Mucosa of descending colon (tissue), 3 donors: ENCODE measurements around the gene CIAO3. TPM values are rescaled to one million over a fixed set of nuclear protein-coding genes. Genes with fewer than 3 reads are reported as not detected.
A peak's percentile ranks its signal among the peaks of the same experiment; 100 is the strongest.

Experiments used
- ATAC-seq: fragments of 200-7000 bp; cut with Tn5 transposase; one replicate; pipeline ENCODE4 v1.9.1; 2020; ENCODE audit warnings: mild to moderate bottlenecking, moderate library complexity
- DNase-seq, 3 donors: peaks; one replicate each; pipeline ENCODE4 v3.0.0-alpha.2; 2020
- H3K36me3 ChIP-seq: fragments of 200-600 bp; one replicate; pipeline ENCODE4 v1.8.0; 2021; ENCODE audit warnings: low read depth, mild to moderate bottlenecking
- H3K4me1 ChIP-seq: fragments of 200-600 bp; one replicate; pipeline ENCODE4 v1.8.0; 2021; ENCODE audit warnings: low read depth, mild to moderate bottlenecking
- H3K4me3 ChIP-seq: fragments of 200-600 bp; one replicate; pipeline ENCODE4 v1.8.0; 2021; ENCODE audit warnings: mild to moderate bottlenecking
- H3K9me3 ChIP-seq: fragments of 200-600 bp; one replicate; pipeline ENCODE4 v1.8.0; 2021; ENCODE audit warnings: mild to moderate bottlenecking
- intact Hi-C, 2 donors: fragments of 100-400 bp; cut with DNase I in 1 of 2; cut with micrococcal nuclease in 1 of 2; formaldehyde crosslinking; loops; one replicate each; pipeline versions ENCODE4 v1.11.0 to v1.11.1; 2022; cut with DNase I, micrococcal nuclease
- total RNA-seq, 3 donors: library from RNA; stranded (reverse); fragmentation: NEBNext Ultra II Directional in 2 of 3; extraction: Animal tissue kit (Norgen Biotek cat#: 25700) in 2 of 3; gene quantifications; one replicate each; pipeline versions ENCODE4 v1.2.1 to v1.2.4, GENCODE V29; 2021 to 2023
- TF ChIP-seq, protein P1 (sequence below): fragments of 200-600 bp; IDR thresholded peaks from one replicate; pipeline ENCODE4 v1.8.0; 2022; ENCODE audit warnings: antibody characterized with exemption, mild to moderate bottlenecking
- donor health status: DM: no; HTN: no; CAD: no; lungs with moderate emphysema.
- donor health status: DM: no; HTN: no; CAD: no.
- donor health status: DM: no; HTN: yes; CAD: no.

The CIAO3 gene
- total RNA-seq, 3 donors from 2014 or later: 37.7 to 48.7 (median 47.6) TPM

DNA sequence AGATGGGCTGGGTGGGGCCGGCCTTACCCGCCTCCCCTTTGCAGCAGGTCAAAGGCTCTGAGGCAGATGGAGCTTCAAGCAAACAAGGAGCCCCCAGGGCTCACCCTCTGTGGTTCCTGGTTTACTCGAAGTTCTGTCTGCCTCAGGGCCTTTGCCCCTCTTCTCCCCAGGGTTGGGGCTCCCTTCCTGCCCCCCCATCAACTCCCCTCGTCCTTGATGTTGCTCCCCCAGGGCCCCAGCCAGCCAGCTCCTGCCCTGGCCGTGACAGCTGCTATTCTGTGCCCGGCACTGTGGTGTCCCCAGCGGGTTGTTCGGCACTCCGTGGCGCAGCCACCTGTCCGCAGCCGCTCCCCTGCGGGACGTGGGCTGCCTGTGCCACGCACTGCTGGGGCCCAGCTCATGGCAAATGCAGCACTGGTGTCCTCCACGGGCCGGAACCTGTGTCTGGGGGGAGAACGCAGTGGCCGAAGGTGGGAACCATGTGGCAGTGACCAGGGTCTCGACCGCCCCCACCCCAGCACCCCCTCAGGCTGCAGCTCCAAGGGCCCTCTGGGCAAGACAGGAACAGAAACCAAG, 30.2 kb downstream of the CIAO3 start:
- no peaks in the 10 kb centered on the region for H3K36me3 ChIP-seq
- peaks cover 6% of the 10 kb centered on the region for H3K4me1 ChIP-seq
- no peak for ATAC-seq
- no peak overlapping the region for H3K4me3 ChIP-seq
- no peaks in the 10 kb centered on the region for H3K9me3 ChIP-seq
- intact Hi-C loops: loop anchor here in 1 of 2 donors (10.0 kb wide), 1 partner anchor 344 kb away; no protein-coding TSS in a partner anchor
- no peak for DNase-seq
- TF ChIP-seq, protein P1, sequence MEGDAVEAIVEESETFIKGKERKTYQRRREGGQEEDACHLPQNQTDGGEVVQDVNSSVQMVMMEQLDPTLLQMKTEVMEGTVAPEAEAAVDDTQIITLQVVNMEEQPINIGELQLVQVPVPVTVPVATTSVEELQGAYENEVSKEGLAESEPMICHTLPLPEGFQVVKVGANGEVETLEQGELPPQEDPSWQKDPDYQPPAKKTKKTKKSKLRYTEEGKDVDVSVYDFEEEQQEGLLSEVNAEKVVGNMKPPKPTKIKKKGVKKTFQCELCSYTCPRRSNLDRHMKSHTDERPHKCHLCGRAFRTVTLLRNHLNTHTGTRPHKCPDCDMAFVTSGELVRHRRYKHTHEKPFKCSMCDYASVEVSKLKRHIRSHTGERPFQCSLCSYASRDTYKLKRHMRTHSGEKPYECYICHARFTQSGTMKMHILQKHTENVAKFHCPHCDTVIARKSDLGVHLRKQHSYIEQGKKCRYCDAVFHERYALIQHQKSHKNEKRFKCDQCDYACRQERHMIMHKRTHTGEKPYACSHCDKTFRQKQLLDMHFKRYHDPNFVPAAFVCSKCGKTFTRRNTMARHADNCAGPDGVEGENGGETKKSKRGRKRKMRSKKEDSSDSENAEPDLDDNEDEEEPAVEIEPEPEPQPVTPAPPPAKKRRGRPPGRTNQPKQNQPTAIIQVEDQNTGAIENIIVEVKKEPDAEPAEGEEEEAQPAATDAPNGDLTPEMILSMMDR: no peak

DNA sequence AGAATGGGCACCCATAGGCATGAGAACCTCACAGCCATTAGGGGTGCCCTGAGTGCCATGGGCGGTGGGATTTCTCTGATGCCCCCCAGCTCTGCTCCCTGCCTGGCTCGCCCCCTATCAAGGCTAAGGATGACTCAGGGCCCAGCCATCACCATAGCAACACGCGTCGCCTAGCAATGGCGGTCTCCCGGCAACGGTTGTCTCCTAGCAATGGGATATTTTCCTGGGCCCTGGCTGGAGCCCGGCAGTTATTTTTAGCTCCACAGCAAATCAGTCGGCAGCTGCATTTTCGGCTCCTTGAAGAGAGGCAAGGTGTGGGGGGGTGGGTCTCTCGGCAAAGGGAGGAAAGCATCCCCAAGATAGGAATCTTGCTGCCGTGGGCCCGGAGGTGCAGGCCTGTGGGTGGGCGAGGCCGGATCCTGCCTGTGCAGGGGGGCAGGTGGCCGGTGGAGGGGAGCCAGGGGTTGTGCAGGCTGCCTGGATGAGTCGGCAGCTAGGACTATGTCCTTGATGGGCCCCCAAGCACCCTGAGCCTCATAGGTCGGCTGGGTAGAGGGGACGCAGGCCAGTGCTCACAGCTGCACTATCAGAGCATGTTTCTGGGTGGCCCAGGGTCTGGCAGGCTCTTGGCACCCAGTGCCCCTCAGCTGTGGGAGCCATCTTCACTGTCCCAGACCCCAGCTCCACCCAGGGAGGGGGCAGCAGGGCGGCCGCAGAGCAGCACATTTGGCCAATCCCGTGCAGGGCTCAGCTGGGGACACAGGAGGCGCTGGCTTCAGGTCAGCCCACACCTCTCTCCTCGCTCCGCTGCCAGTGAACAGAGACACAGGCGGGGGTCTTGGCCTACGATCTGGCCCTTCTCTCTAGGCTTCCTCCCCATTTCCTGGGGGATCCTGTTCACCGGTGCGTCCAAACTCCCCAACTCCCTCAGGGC, 31.0 kb downstream of the CIAO3 start:
- Histone ChIP-seq H3K4me1 (peaks cover 2% of the 10 kb centered on the region), H3K36me3 (no peaks in the 10 kb centered on the region), H3K9me3 (no peaks in the 10 kb centered on the region), H3K4me3 (no peak overlapping the region)
- ATAC-seq (no peak), DNase-seq (no peak)
- intact Hi-C loops: loop anchor here in 1 of 2 donors (10.0 kb wide), 1 partner anchor 345 kb away; no protein-coding TSS in a partner anchor
- TF ChIP-seq, protein P1: no peak

DNA sequence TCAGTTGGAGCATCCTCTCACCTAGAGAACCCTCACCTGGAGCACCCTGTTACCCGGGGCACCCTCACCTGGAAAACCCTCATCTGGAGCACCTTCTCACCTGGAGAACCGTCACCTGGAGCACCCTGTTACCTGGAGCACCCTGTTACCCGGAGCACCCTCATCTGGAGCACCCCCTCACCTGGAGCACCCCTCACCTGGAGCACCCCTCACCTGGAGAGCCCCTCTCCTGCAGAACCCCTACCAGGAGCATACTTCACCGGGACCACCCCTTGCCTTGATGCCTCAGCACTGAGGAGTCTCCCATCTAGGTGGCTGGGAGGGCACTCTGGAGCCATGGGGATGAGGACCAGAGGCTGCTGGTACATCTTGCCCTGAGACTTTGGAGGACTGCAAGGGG, 31.8 kb downstream of the CIAO3 start:
- H3K4me1 ChIP-seq: peaks cover 2% of the 10 kb centered on the region
- ATAC-seq (no peak), DNase-seq (no peak)
- no peaks in the 10 kb centered on the region for H3K9me3 ChIP-seq
- intact Hi-C loops: no loop called here
- no peak overlapping the region for H3K4me3 ChIP-seq
- TF ChIP-seq, protein P1: no peak
- H3K36me3 ChIP-seq: no peaks in the 10 kb centered on the region

DNA sequence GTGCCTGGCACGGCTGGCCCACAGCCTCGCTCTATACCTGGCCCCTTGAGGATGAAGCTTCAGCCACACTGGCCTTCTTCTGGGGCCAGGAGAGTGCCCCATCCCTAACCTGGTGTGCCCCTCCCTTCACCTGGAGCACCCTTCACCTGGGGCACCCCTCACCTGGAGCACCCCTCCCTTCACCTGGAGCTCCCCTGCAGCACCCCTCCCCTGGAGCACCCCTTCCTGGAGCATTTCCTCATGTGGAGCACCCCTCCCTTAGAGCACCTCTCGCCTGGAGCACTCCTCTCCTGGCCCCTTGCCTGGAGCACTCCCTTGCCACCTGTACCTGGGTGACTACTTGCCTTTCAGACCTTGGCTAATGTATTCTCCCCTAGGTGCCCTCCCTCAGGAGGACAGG, 32.8 kb downstream of the CIAO3 start:
- peaks cover 2% of the 10 kb centered on the region for H3K4me1 ChIP-seq
- DNase-seq (no peak), ATAC-seq (no peak)
- TF ChIP-seq, protein P1: no peak
- intact Hi-C loops: no loop called here
- no peak overlapping the region for H3K4me3 ChIP-seq
- H3K36me3 ChIP-seq: no peaks in the 10 kb centered on the region
- H3K9me3 ChIP-seq: no peaks in the 10 kb centered on the region

DNA sequence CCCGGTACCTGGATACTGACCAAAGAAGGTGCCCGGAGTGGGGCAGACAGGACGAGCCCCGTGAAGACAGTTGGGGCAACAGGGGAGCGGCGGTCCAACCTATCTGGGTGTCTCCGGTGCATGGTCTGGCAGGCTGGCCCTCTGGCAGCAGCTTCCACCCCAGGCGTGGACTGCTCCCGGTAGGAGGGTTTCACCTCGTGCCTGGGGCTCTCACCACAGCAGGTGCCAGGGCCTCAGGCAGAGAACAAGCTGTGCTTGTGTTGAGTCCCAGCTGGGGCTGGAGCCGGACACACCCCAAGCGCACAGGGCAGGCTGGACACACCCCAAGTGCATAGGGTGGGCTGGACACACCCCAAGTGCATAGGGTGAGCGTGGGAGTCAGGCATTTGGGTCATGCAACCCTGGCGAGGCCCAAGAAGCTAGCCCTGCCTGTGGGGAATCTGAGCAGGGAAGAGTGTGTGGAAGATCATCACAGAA, 33.7 kb downstream of the CIAO3 start:
- no peaks in the 10 kb centered on the region for H3K9me3 ChIP-seq
- TF ChIP-seq, protein P1: no peak
- peaks cover 2% of the 10 kb centered on the region for H3K4me1 ChIP-seq
- DNase-seq (no peak), ATAC-seq (peak; percentile 15)
- no peak overlapping the region for H3K4me3 ChIP-seq
- intact Hi-C loops: no loop called here
- no peaks in the 10 kb centered on the region for H3K36me3 ChIP-seq
